Adrenal gland (tissue), 5 donors: ENCODE data around the gene DDX47.
A peak's percentile ranks its signal among the peaks of the same experiment; 100 is the strongest.

Experiments used
- CTCF ChIP-seq, 6 experiments: fragments of 450-650 bp in 4 of 6; fragments of 200-600 bp in 2 of 6; sonication (generic) in 1 of 6; IDR thresholded peaks; 1 replicate in 5 of 6; 2 replicates in 1 of 6; pipeline versions ENCODE4 v1.5.1 to v1.8.0; 2016 to 2021; ENCODE audit warnings: antibody characterized with exemption in 6 of 6, mild to moderate bottlenecking in 2 of 6, moderate library complexity in 1 of 6
- POLR2A ChIP-seq, 2 donors: fragments of 450-650 bp; IDR thresholded peaks; one replicate each; pipeline ENCODE4 v1.6.1; 2017; ENCODE audit warnings: antibody characterized with exemption in 2 of 2, mild to moderate bottlenecking in 2 of 2, moderate library complexity in 1 of 2
- donor health status: DM: no; HTN: no; CAD: no.

GRCh38 chr12:12837025-12837812 lies 24.1 kb downstream of the DDX47 start:
- no peak for TF ChIP-seq POLR2A (IDR thresholded peaks at IDR 0.05)
- peak; percentile 44 to 73 (median 60) for TF ChIP-seq CTCF (IDR thresholded peaks at IDR 0.05)
